SU-DHL-6 (cell line): Measurements from ENCODE around the gene TK1.

Experiments used
- EZH2phosphoT487 ChIP-seq: fragments of 200-600 bp; sonication (generic), shearing (Covaris generic); conservative IDR thresholded peaks from 2 replicates; pipeline ENCODE4 v1.6.1; 2018; ENCODE audit warnings: mild to moderate bottlenecking, antibody characterized with exemption, low read length, moderate library complexity, mixed read lengths
- TF ChIP-seq, protein P1 (sequence below): fragments of 200-600 bp; sonication (generic); IDR thresholded peaks from one replicate; pipeline ENCODE4 v1.5.1; 2017; ENCODE audit warnings: antibody characterized with exemption, mild to moderate bottlenecking, low read length, moderate library complexity; ENCODE audit not compliant: insufficient read depth, poor library complexity, severe bottlenecking

GRCh38 chr17:78127239-78127887 lies 59.5 kb downstream of the TK1 start:
- TF ChIP-seq, protein P1, sequence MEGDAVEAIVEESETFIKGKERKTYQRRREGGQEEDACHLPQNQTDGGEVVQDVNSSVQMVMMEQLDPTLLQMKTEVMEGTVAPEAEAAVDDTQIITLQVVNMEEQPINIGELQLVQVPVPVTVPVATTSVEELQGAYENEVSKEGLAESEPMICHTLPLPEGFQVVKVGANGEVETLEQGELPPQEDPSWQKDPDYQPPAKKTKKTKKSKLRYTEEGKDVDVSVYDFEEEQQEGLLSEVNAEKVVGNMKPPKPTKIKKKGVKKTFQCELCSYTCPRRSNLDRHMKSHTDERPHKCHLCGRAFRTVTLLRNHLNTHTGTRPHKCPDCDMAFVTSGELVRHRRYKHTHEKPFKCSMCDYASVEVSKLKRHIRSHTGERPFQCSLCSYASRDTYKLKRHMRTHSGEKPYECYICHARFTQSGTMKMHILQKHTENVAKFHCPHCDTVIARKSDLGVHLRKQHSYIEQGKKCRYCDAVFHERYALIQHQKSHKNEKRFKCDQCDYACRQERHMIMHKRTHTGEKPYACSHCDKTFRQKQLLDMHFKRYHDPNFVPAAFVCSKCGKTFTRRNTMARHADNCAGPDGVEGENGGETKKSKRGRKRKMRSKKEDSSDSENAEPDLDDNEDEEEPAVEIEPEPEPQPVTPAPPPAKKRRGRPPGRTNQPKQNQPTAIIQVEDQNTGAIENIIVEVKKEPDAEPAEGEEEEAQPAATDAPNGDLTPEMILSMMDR, result no peak
- no peak for TF ChIP-seq EZH2phosphoT487
